GM20000 (cell line): ENCODE results near the gene LPP.

Source experiments
- DNase-seq: peaks from one replicate; pipeline ENCODE4 v3.0.0; 2012; ENCODE audit warnings: low spot score
- CTCF ChIP-seq: IDR thresholded peaks from 2 replicates; pipeline ENCODE4 v1.5.1; 2012; ENCODE audit warnings: mild to moderate bottlenecking, control low read depth; ENCODE audit errors: extremely low read depth, missing control alignments

The LPP gene

GRCh38 chr3:188533612-188534357 lies 379.8 kb downstream of the LPP start:
- no peak for TF ChIP-seq CTCF

GRCh38 chr3:188534633-188535032 lies 380.7 kb downstream of the LPP start:
- no peak for TF ChIP-seq CTCF
- DNase-seq, result no peak

More at GRCh38 chr3:188533612-188534357, 379.8 kb downstream of the LPP start:
- no peak for DNase-seq

GRCh38 chr3:188537606-188538005 lies 383.6 kb downstream of the LPP start:
- DNase-seq, result no peak
- no peak for TF ChIP-seq CTCF

GRCh38 chr3:188539037-188539436 lies 385.1 kb downstream of the LPP start:
- no peak for TF ChIP-seq CTCF
- DNase-seq, result no peak

GRCh38 chr3:188539631-188540194 lies 385.8 kb downstream of the LPP start:
- no peak for TF ChIP-seq CTCF
- DNase-seq, result no peak

GRCh38 chr3:188542196-188542595 lies 388.2 kb downstream of the LPP start:
- DNase-seq, result no peak
- no peak for TF ChIP-seq CTCF

GRCh38 chr3:188544012-188544411 lies 390.1 kb downstream of the LPP start:
- no peak for DNase-seq

More at GRCh38 chr3:188544012-188544411, 390.1 kb downstream of the LPP start:
- TF ChIP-seq CTCF, result no peak
